Astrocyte (in vitro differentiated cells and primary cell): ENCODE measurements around the gene GAS2L1. TPM values are rescaled to one million over a fixed set of nuclear protein-coding genes. Genes with fewer than 3 reads are reported as not detected.

ENCODE experiments used
- DNase-seq: peaks from one replicate; pipeline ENCODE4 v3.0.0-alpha.2; 2010; ENCODE audit warnings: low read depth
- FAIRE-seq: peaks from 2 replicates; lab custom pipeline; 2011; peaks lifted over from hg19 to GRCh38; lab: Jason Lieb, UNC
- H2AFZ ChIP-seq: 2 replicates; pipeline ENCODE4 v1.6.0; 2012; ENCODE audit warnings: low read depth, low read length, inconsistent platforms
- H3K27ac ChIP-seq: 2 replicates; pipeline ENCODE4 v1.5.1; 2011; ENCODE audit warnings: low read depth, low read length, inconsistent platforms
- H3K27me3 ChIP-seq: 2 replicates; pipeline ENCODE4 v1.6.0; 2011; ENCODE audit warnings: low read length, inconsistent platforms; ENCODE audit not compliant: insufficient read depth
- H3K36me3 ChIP-seq: 2 replicates; pipeline ENCODE4 v1.5.1; 2011; ENCODE audit warnings: low read length, inconsistent platforms; ENCODE audit not compliant: insufficient read depth
- H3K4me1 ChIP-seq: 2 replicates; pipeline ENCODE4 v1.5.1; 2011; ENCODE audit warnings: low read length, inconsistent platforms; ENCODE audit not compliant: insufficient read depth
- H3K4me2 ChIP-seq: 2 replicates; pipeline ENCODE4 v1.6.0; 2012; ENCODE audit warnings: low read length, inconsistent platforms
- H3K4me3 ChIP-seq: 2 replicates; pipeline ENCODE4 v1.5.1; 2011; ENCODE audit warnings: low read depth, mild to moderate bottlenecking, low read length, inconsistent platforms; ENCODE audit not compliant: insufficient read depth
- H3K79me2 ChIP-seq: 2 replicates; pipeline ENCODE4 v1.6.0; 2012; ENCODE audit warnings: mild to moderate bottlenecking, low read length, inconsistent platforms; ENCODE audit not compliant: insufficient read depth
- H3K9ac ChIP-seq: 2 replicates; pipeline ENCODE4 v1.6.0; 2012; ENCODE audit warnings: mild to moderate bottlenecking, low read length, inconsistent platforms
- H3K9me3 ChIP-seq: 2 replicates; pipeline ENCODE4 v1.5.1; 2012; ENCODE audit warnings: low read depth, mild to moderate bottlenecking, low read length, inconsistent platforms; ENCODE audit not compliant: insufficient read depth
- H4K20me1 ChIP-seq: 2 replicates; pipeline ENCODE4 v1.6.0; 2012; ENCODE audit warnings: low read length, inconsistent platforms; ENCODE audit not compliant: insufficient read depth
- H3K27ac Mint-ChIP-seq: one replicate; pipeline ENCODE4 v1.8.0; 2021; ENCODE audit warnings: mild to moderate bottlenecking, mixed read lengths; ENCODE audit not compliant: unreplicated experiment
- H3K27me3 Mint-ChIP-seq: one replicate; pipeline ENCODE4 v1.8.0; 2021; ENCODE audit warnings: low read depth, mixed read lengths; ENCODE audit not compliant: unreplicated experiment
- H3K36me3 Mint-ChIP-seq: one replicate; pipeline ENCODE4 v1.8.0; 2021; ENCODE audit warnings: low read depth, mixed read lengths; ENCODE audit not compliant: unreplicated experiment
- H3K4me1 Mint-ChIP-seq: one replicate; pipeline ENCODE4 v1.8.0; 2021; ENCODE audit warnings: low read depth, mixed read lengths; ENCODE audit not compliant: unreplicated experiment
- H3K4me3 Mint-ChIP-seq: one replicate; pipeline ENCODE4 v1.8.0; 2021; ENCODE audit warnings: mild to moderate bottlenecking, moderate library complexity, mixed read lengths; ENCODE audit not compliant: unreplicated experiment
- H3K9me3 Mint-ChIP-seq: one replicate; pipeline ENCODE4 v1.8.0; 2021; ENCODE audit warnings: mild to moderate bottlenecking, mixed read lengths; ENCODE audit not compliant: unreplicated experiment
- CTCF ChIP-seq: IDR thresholded peaks from 2 replicates; pipeline ENCODE4 v1.5.1; 2011; ENCODE audit warnings: low read depth, mild to moderate bottlenecking, inconsistent platforms, low read length, moderate library complexity; ENCODE audit not compliant: insufficient read depth
- EZH2 ChIP-seq: IDR thresholded peaks from 2 replicates; pipeline ENCODE4 v1.6.1; 2012; ENCODE audit warnings: mild to moderate bottlenecking, low read length, inconsistent platforms; ENCODE audit not compliant: insufficient read depth
- total RNA-seq: library from RNA; stranded (reverse); gene quantifications from 2 replicates; pipeline ENCODE4 v1.2.1, GENCODE V29; 2021

GAS2L1 gene
- total RNA-seq, 1 donor from 2014 or later: 24.3 TPM

GRCh38 chr22:29323641-29324040 lies 17.2 kb downstream of the GAS2L1 start:
- H3K4me3 ChIP-seq: no peak overlapping the region
- Mint-ChIP-seq H3K27me3 (no peaks in the 10 kb centered on the region), H3K36me3 (peaks cover 11% of the 10 kb centered on the region), H3K4me1 (no peaks in the 10 kb centered on the region), H3K9me3 (no peaks in the 10 kb centered on the region), H3K27ac (no peak overlapping the region), H3K4me3 (no peak overlapping the region)
- no peaks in the 10 kb centered on the region for H3K9me3 ChIP-seq
- TF ChIP-seq EZH2 (no peak), CTCF (no peak)
- H3K9ac ChIP-seq: no peak overlapping the region
- DNase-seq (no peak), FAIRE-seq (no peak)
- H2AFZ ChIP-seq: no peak overlapping the region
- no peaks in the 10 kb centered on the region for H3K4me1 ChIP-seq
- H3K4me2 ChIP-seq: no peak overlapping the region
- no peaks in the 10 kb centered on the region for H3K27me3 ChIP-seq
- peaks cover 4% of the 10 kb centered on the region for H3K36me3 ChIP-seq
- no peak overlapping the region for H3K27ac ChIP-seq
- peaks cover 8% of the 10 kb centered on the region for H4K20me1 ChIP-seq
- H3K79me2 ChIP-seq: no peaks in the 10 kb centered on the region

GRCh38 chr22:29325356-29325755 lies 18.9 kb downstream of the GAS2L1 start:
- TF ChIP-seq EZH2 (no peak), CTCF (no peak)
- peaks cover 12% of the 10 kb centered on the region for H3K36me3 Mint-ChIP-seq

GRCh38 chr22:29325785-29326315 lies 19.4 kb downstream of the GAS2L1 start:
- Mint-ChIP-seq H3K27ac (no peak overlapping the region), H3K27me3 (no peaks in the 10 kb centered on the region), H3K9me3 (no peaks in the 10 kb centered on the region), H3K36me3 (peaks cover 14% of the 10 kb centered on the region), H3K4me1 (peaks cover 3% of the 10 kb centered on the region), H3K4me3 (no peak overlapping the region)
- no peaks in the 10 kb centered on the region for H3K9me3 ChIP-seq
- H3K27me3 ChIP-seq: no peaks in the 10 kb centered on the region
- H3K4me2 ChIP-seq: no peak overlapping the region
- TF ChIP-seq CTCF (no peak), EZH2 (no peak)
- H4K20me1 ChIP-seq: peaks cover 8% of the 10 kb centered on the region
- no peak overlapping the region for H3K4me3 ChIP-seq
- H3K36me3 ChIP-seq: peaks cover 4% of the 10 kb centered on the region
- no peak overlapping the region for H3K9ac ChIP-seq
- FAIRE-seq (no peak), DNase-seq (no peak)
- no peaks in the 10 kb centered on the region for H3K79me2 ChIP-seq
- H2AFZ ChIP-seq: no peak overlapping the region
- H3K4me1 ChIP-seq: peaks cover 15% of the 10 kb centered on the region
- no peak overlapping the region for H3K27ac ChIP-seq

More at GRCh38 chr22:29325356-29325755, 18.9 kb downstream of the GAS2L1 start:
- no peaks in the 10 kb centered on the region for H3K4me1 Mint-ChIP-seq
- Histone ChIP-seq H3K9me3 (no peaks in the 10 kb centered on the region), H3K79me2 (no peaks in the 10 kb centered on the region), H4K20me1 (peaks cover 8% of the 10 kb centered on the region), H3K4me2 (no peak overlapping the region), H3K36me3 (peaks cover 4% of the 10 kb centered on the region), H3K27ac (no peak overlapping the region), H3K4me3 (no peak overlapping the region), H2AFZ (no peak overlapping the region), H3K27me3 (no peaks in the 10 kb centered on the region), H3K9ac (no peak overlapping the region), H3K4me1 (peaks cover 10% of the 10 kb centered on the region)
- H3K27ac Mint-ChIP-seq: no peak overlapping the region
- no peaks in the 10 kb centered on the region for H3K9me3 Mint-ChIP-seq
- H3K27me3 Mint-ChIP-seq: no peaks in the 10 kb centered on the region
- no peak for FAIRE-seq
- H3K4me3 Mint-ChIP-seq: no peak overlapping the region
- DNase-seq: no peak
